Caco-2 (cell line): ENCODE measurements around the gene STRN3. TPM values are rescaled to one million over a fixed set of nuclear protein-coding genes. Genes with fewer than 3 reads are reported as not detected.

ENCODE experiments used
- BruUV-seq: library from RNA; stranded (reverse); fragments of 400-500 nt; replicated peaks from 2 replicates; lab custom pipeline; 2021; lab: Mats Ljungman, UMichigan
- CTCF ChIA-PET: fragments of 300-600 bp; sonication (Branson Sonifier 250); formaldehyde crosslinking; loops from one replicate; lab custom pipeline; 2022; ENCODE audit warnings: antibody characterized with exemption; lab: Charles Lee
- POLR2A ChIA-PET: fragments of 300-600 bp; sonication (Branson Sonifier 250); formaldehyde crosslinking; loops from one replicate; lab custom pipeline; 2022; ENCODE audit warnings: antibody characterized with exemption; lab: Charles Lee
- DNase-seq, 2 experiments: peaks; one replicate each; pipeline versions ENCODE4 v3.0.0 to v3.0.0-alpha.2; 2020 to 2022
- H3K27me3 ChIP-seq: replicated peaks from 2 replicates; pipeline ENCODE4 v1.6.0; 2011; ENCODE audit warnings: low read length; ENCODE audit not compliant: control insufficient read depth, insufficient read depth
- H3K36me3 ChIP-seq: 2 replicates; pipeline ENCODE4 v1.5.1; 2011; ENCODE audit warnings: low read length; ENCODE audit not compliant: control insufficient read depth, insufficient read depth
- H3K4me1 ChIP-seq: fragments of 250-450 bp; sonication (Bioruptor Pico); 2 replicates; pipeline ENCODE4 v1.5.1; 2020; ENCODE audit warnings: mild to moderate bottlenecking
- H3K4me3 ChIP-seq: 2 replicates; pipeline ENCODE4 v1.5.1; 2011; ENCODE audit warnings: low read depth, mild to moderate bottlenecking, control low read depth, low read length
- H3K9me3 ChIP-seq: fragments of 250-450 bp; sonication (Bioruptor Pico); 2 replicates; pipeline ENCODE4 v1.5.1; 2020; ENCODE audit warnings: mild to moderate bottlenecking, moderate library complexity
- H3K27ac Mint-ChIP-seq: one replicate; pipeline ENCODE4 v1.8.0; 2022; ENCODE audit warnings: mixed read lengths; ENCODE audit not compliant: unreplicated experiment
- H3K27me3 Mint-ChIP-seq: one replicate; pipeline ENCODE4 v1.8.0; 2022; ENCODE audit warnings: mixed read lengths; ENCODE audit not compliant: insufficient read depth, unreplicated experiment
- H3K36me3 Mint-ChIP-seq: one replicate; pipeline ENCODE4 v1.8.0; 2022; ENCODE audit warnings: mild to moderate bottlenecking, mixed read lengths; ENCODE audit not compliant: insufficient read depth, unreplicated experiment
- H3K4me1 Mint-ChIP-seq: one replicate; pipeline ENCODE4 v1.8.0; 2022; ENCODE audit warnings: low read depth, mixed read lengths; ENCODE audit not compliant: unreplicated experiment
- H3K4me3 Mint-ChIP-seq: one replicate; pipeline ENCODE4 v1.8.0; 2022; ENCODE audit warnings: mild to moderate bottlenecking, moderate library complexity, mixed read lengths; ENCODE audit not compliant: unreplicated experiment
- H3K9me3 Mint-ChIP-seq: one replicate; pipeline ENCODE4 v1.8.0; 2022; ENCODE audit warnings: mixed read lengths; ENCODE audit not compliant: unreplicated experiment
- intact Hi-C: fragments of 100-400 bp; cut with micrococcal nuclease; formaldehyde crosslinking; loops from one replicate; pipeline ENCODE4 v1.10.0; 2022; ENCODE audit not compliant: unreplicated experiment
- total RNA-seq: library from RNA; stranded (reverse); gene quantifications from 2 replicates; pipeline ENCODE4 v1.2.3, GENCODE V29; 2022
- TF ChIP-seq, protein P1 (sequence below), 2 experiments: fragments of 200-600 bp in 1 of 2; IDR thresholded peaks; 1 replicate in 1 of 2; 2 replicates in 1 of 2; pipeline versions ENCODE4 v1.5.1 to v1.8.0; 2011 to 2022; ENCODE audit warnings: antibody characterized with exemption in 1 of 2, control low read depth in 1 of 2, inconsistent platforms in 1 of 2, low read depth in 1 of 2, low read length in 1 of 2, mild to moderate bottlenecking in 1 of 2, moderate library complexity in 1 of 2; ENCODE audit not compliant: insufficient read depth in 1 of 2, severe bottlenecking in 1 of 2, unreplicated experiment in 1 of 2

STRN3 gene
- total RNA-seq, 1 experiment from 2014 or later: 38.0 TPM

- no TSS peak for BruUV-seq
- no peak for DNase-seq
- Histone ChIP-seq H3K36me3 (no peaks in the 10 kb centered on the region), H3K4me1 (no peaks in the 10 kb centered on the region), H3K9me3 (no peaks in the 10 kb centered on the region), H3K4me3 (no peak overlapping the region), H3K27me3 (no peaks in the 10 kb centered on the region)
- ChIA-PET POLR2A (no interaction called here), CTCF (no interaction called here)
- H3K4me1 Mint-ChIP-seq: no peaks in the 10 kb centered on the region
- H3K27me3 Mint-ChIP-seq: no peaks in the 10 kb centered on the region
- H3K4me3 Mint-ChIP-seq: no peak overlapping the region
- intact Hi-C loops: no loop called here
- H3K27ac Mint-ChIP-seq: no peak overlapping the region
- peaks cover 35% of the 10 kb centered on the region for H3K36me3 Mint-ChIP-seq
- TF ChIP-seq, protein P1, sequence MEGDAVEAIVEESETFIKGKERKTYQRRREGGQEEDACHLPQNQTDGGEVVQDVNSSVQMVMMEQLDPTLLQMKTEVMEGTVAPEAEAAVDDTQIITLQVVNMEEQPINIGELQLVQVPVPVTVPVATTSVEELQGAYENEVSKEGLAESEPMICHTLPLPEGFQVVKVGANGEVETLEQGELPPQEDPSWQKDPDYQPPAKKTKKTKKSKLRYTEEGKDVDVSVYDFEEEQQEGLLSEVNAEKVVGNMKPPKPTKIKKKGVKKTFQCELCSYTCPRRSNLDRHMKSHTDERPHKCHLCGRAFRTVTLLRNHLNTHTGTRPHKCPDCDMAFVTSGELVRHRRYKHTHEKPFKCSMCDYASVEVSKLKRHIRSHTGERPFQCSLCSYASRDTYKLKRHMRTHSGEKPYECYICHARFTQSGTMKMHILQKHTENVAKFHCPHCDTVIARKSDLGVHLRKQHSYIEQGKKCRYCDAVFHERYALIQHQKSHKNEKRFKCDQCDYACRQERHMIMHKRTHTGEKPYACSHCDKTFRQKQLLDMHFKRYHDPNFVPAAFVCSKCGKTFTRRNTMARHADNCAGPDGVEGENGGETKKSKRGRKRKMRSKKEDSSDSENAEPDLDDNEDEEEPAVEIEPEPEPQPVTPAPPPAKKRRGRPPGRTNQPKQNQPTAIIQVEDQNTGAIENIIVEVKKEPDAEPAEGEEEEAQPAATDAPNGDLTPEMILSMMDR (IDR thresholded peaks at IDR 0.05; ENCODE audit: insufficient read depth in 1 of 2, low read depth in 1 of 2, low read length in 1 of 2, severe bottlenecking in 1 of 2, unreplicated experiment in 1 of 2): no peak
- H3K9me3 Mint-ChIP-seq: no peaks in the 10 kb centered on the region
Observed at GRCh38 chr14:30883508-30884294, 142.5 kb downstream of the STRN3 start.

GRCh38 chr14:30882431-30882830 is 143.7 kb downstream of the STRN3 start:
- ChIA-PET CTCF (no interaction called here), POLR2A (interaction anchor here (0.6 kb wide), 1 partner anchor 617 kb away, joined by 3 read pairs; no protein-coding TSS in a partner anchor)
- Histone ChIP-seq H3K27me3 (no peaks in the 10 kb centered on the region), H3K9me3 (no peaks in the 10 kb centered on the region), H3K36me3 (no peaks in the 10 kb centered on the region), H3K4me1 (no peaks in the 10 kb centered on the region), H3K4me3 (no peak overlapping the region)
- TF ChIP-seq, protein P1 (IDR thresholded peaks at IDR 0.05; ENCODE audit: insufficient read depth in 1 of 2, low read depth in 1 of 2, low read length in 1 of 2, severe bottlenecking in 1 of 2, unreplicated experiment in 1 of 2): no peak
- Mint-ChIP-seq H3K27ac (no peak overlapping the region), H3K4me3 (no peak overlapping the region), H3K4me1 (no peaks in the 10 kb centered on the region), H3K27me3 (no peaks in the 10 kb centered on the region), H3K36me3 (peaks cover 29% of the 10 kb centered on the region), H3K9me3 (no peaks in the 10 kb centered on the region)
- intact Hi-C loops: no loop called here
- no TSS peak for BruUV-seq
- DNase-seq: no peak

- H3K4me1 ChIP-seq: no peaks in the 10 kb centered on the region
- no peak for DNase-seq
- Mint-ChIP-seq H3K27me3 (no peaks in the 10 kb centered on the region), H3K4me3 (no peak overlapping the region), H3K4me1 (no peaks in the 10 kb centered on the region), H3K27ac (no peak overlapping the region), H3K9me3 (no peaks in the 10 kb centered on the region), H3K36me3 (peaks cover 17% of the 10 kb centered on the region)
- intact Hi-C loops: loop anchor here (10.0 kb wide), 1 partner anchor 222 kb away; no protein-coding TSS in a partner anchor
- ChIA-PET POLR2A (no interaction called here), CTCF (interaction anchor here (0.6 kb wide), 1 partner anchor 18 kb away, joined by 4 read pairs; no protein-coding TSS in a partner anchor)
- H3K9me3 ChIP-seq: no peaks in the 10 kb centered on the region
- H3K4me3 ChIP-seq: no peak overlapping the region
- TF ChIP-seq, protein P1 (IDR thresholded peaks at IDR 0.05; ENCODE audit: insufficient read depth in 1 of 2, low read depth in 1 of 2, low read length in 1 of 2, severe bottlenecking in 1 of 2, unreplicated experiment in 1 of 2): no peak
- no peaks in the 10 kb centered on the region for H3K27me3 ChIP-seq
- BruUV-seq: no TSS peak
- no peaks in the 10 kb centered on the region for H3K36me3 ChIP-seq
Observed at GRCh38 chr14:30876692-30877091, 149.5 kb downstream of the STRN3 start.
